Stomach (tissue), 9 donors: ENCODE measurements around the gene RNLS. TPM values are rescaled to one million over a fixed set of nuclear protein-coding genes. Genes with fewer than 3 reads are reported as not detected.
A peak's percentile ranks its signal among the peaks of the same experiment; 100 is the strongest.

Source experiments
- DNase-seq, 2 donors: peaks; one replicate each; pipeline versions ENCODE4 v3.0.0 to v3.0.0-alpha.2; 2013 to 2019
- H3K27ac ChIP-seq, 5 donors: fragments of 200-600 bp in 4 of 5; sonication (generic) in 4 of 5; one replicate each; pipeline ENCODE4 v1.5.1; 2013 to 2019; ENCODE audit warnings: mild to moderate bottlenecking in 1 of 5, moderate library complexity in 1 of 5
- H3K27me3 ChIP-seq, 3 donors: fragments of 200-600 bp; sonication (generic); one replicate each; pipeline ENCODE4 v1.5.1; 2017 to 2019; ENCODE audit warnings: mixed run types in 1 of 3
- H3K36me3 ChIP-seq, 4 donors: fragments of 200-600 bp; sonication (generic); 1 replicate in 3 of 4; 2 replicates in 1 of 4; pipeline ENCODE4 v1.5.1; 2016 to 2019
- H3K4me1 ChIP-seq, 4 donors: fragments of 200-600 bp; sonication (generic); one replicate each; pipeline ENCODE4 v1.5.1; 2016 to 2019
- H3K4me3 ChIP-seq, 4 donors: fragments of 200-600 bp; sonication (generic) in 3 of 4; one replicate each; pipeline ENCODE4 v1.5.1; 2016 to 2019; ENCODE audit warnings: mild to moderate bottlenecking in 1 of 4
- H3K9me3 ChIP-seq, 4 donors: fragments of 200-600 bp; sonication (generic); one replicate each; pipeline ENCODE4 v1.5.1; 2016 to 2019
- CTCF ChIP-seq, 7 experiments: fragments of 450-650 bp in 4 of 7; fragments of 200-600 bp in 3 of 7; sonication (generic) in 3 of 7; IDR thresholded peaks; one replicate each; pipeline ENCODE4 v1.5.1; 2016 to 2019; ENCODE audit warnings: antibody characterized with exemption in 7 of 7, control low read depth in 2 of 7, mild to moderate bottlenecking in 1 of 7
- EP300 ChIP-seq: sonication (generic); formaldehyde crosslinking; IDR thresholded peaks from one replicate; pipeline ENCODE4 v1.6.1; 2017; ENCODE audit warnings: antibody characterized with exemption
- POLR2A ChIP-seq, 4 donors: fragments of 450-650 bp; IDR thresholded peaks; one replicate each; pipeline ENCODE4 v1.6.1; 2016; ENCODE audit warnings: antibody characterized with exemption in 4 of 4, control low read depth in 2 of 4, mild to moderate bottlenecking in 1 of 4, moderate library complexity in 1 of 4
- POLR2AphosphoS5 ChIP-seq, 3 donors: sonication (generic); formaldehyde crosslinking; IDR thresholded peaks; one replicate each; pipeline ENCODE4 v1.6.1; 2016; ENCODE audit warnings: antibody characterized with exemption in 3 of 3
- WGBS, 5 donors: extraction: QIAGEN DNeasy Blood & Tissue Kit in 3 of 5; methylation state at CpG; one replicate each; pipeline versions ENCODE4 v1.1.5 to v1.1.7; 2013 to 2018; 5-methylcytosine and 5-hydroxymethylcytosine counted together
- intact Hi-C: fragments of 100-400 bp; cut with DNase I; formaldehyde crosslinking; loops from one replicate; pipeline ENCODE4 v1.15.1; 2023; ENCODE audit warnings: low total_unique reads
- polyA plus RNA-seq, 3 donors: library from polyadenylated mRNA; stranded (reverse); fragments of 200-250 nt; gene quantifications; one replicate each; pipeline ENCODE4 v1.2.3, GENCODE V29; 2013
- total RNA-seq, 5 donors: library from RNA; depleted of rRNA; stranded (reverse); fragments of >200 nt; gene quantifications; one replicate each; pipeline versions ENCODE4 v1.1.0 to v1.2.3, GENCODE V29; 2014 to 2016
- donor health status: healthy with polysubstance abuse.
- donor health status: Bipolar disorder and iron deficiency.
- donor health status: healthy.

Gene RNLS
- total and polyA plus RNA-seq, 8 donors = 6.7 to 21.5 (median 11.6) TPM; not detected in 2

- no peak for TF ChIP-seq EP300
- TF ChIP-seq POLR2AphosphoS5 (IDR thresholded peaks at IDR 0.05) = no peak
- TF ChIP-seq CTCF (IDR thresholded peaks at IDR 0.05) = no peak
- TF ChIP-seq POLR2A (IDR thresholded peaks at IDR 0.05) = no peak
- no peaks in the 10 kb centered on the region for H3K9me3 ChIP-seq
- intact Hi-C loops = no loop called here
- H3K27me3 ChIP-seq = no peaks in the 10 kb centered on the region
- no peak overlapping the region for H3K27ac ChIP-seq
- no peak overlapping the region for H3K4me3 ChIP-seq
- DNase-seq = no peak
- H3K36me3 ChIP-seq = no peaks in the 10 kb centered on the region
- peaks cover 0 to 34% (median 12%) of the 10 kb centered on the region in 4 donors for H3K4me1 ChIP-seq
Measured at GRCh38 chr10:88528201-88528600, 54.9 kb downstream of the RNLS start.

GRCh38 chr10:88527245-88527644, 55.9 kb downstream of the RNLS start:
- 90 to 100% (median 96%) methylated on average over 1 of the region's 1 CpG for WGBS, 5 donors
- no peak for TF ChIP-seq POLR2AphosphoS5 (IDR thresholded peaks at IDR 0.05)
- TF ChIP-seq EP300 = no peak
- no peak for TF ChIP-seq CTCF (IDR thresholded peaks at IDR 0.05)
- no peak for TF ChIP-seq POLR2A (IDR thresholded peaks at IDR 0.05)

GRCh38 chr10:88526501-88527105, 56.5 kb downstream of the RNLS start:
- H3K36me3 ChIP-seq = no peaks in the 10 kb centered on the region
- intact Hi-C loops = no loop called here
- DNase-seq = no peak
- no peaks in the 10 kb centered on the region for H3K9me3 ChIP-seq
- H3K27ac ChIP-seq = no peak overlapping the region
- H3K4me3 ChIP-seq = no peak overlapping the region
- 78 to 88% (median 79%) methylated on average over 3 of the region's 3 CpGs for WGBS, 5 donors
- no peak for TF ChIP-seq EP300
- no peak for TF ChIP-seq POLR2A (IDR thresholded peaks at IDR 0.05)
- TF ChIP-seq CTCF (IDR thresholded peaks at IDR 0.05) = no peak
- no peak for TF ChIP-seq POLR2AphosphoS5 (IDR thresholded peaks at IDR 0.05)
- H3K27me3 ChIP-seq = no peaks in the 10 kb centered on the region
- H3K4me1 ChIP-seq = peaks cover 0 to 43% (median 21%) of the 10 kb centered on the region in 4 donors

More at GRCh38 chr10:88527245-88527644, 55.9 kb downstream of the RNLS start:
- intact Hi-C loops = no loop called here
- H3K27ac ChIP-seq = no peak overlapping the region
- no peak overlapping the region for H3K4me3 ChIP-seq
- H3K27me3 ChIP-seq = no peaks in the 10 kb centered on the region
- no peak for DNase-seq
- no peaks in the 10 kb centered on the region for H3K36me3 ChIP-seq
- H3K4me1 ChIP-seq = peaks cover 0 to 43% (median 18%) of the 10 kb centered on the region in 4 donors
- H3K9me3 ChIP-seq = no peaks in the 10 kb centered on the region

GRCh38 chr10:88525371-88526069, 57.6 kb downstream of the RNLS start:
- H3K4me3 ChIP-seq = no peak overlapping the region
- intact Hi-C loops = no loop called here
- H3K27ac ChIP-seq = no peak overlapping the region
- no peaks in the 10 kb centered on the region for H3K36me3 ChIP-seq
- no peaks in the 10 kb centered on the region for H3K27me3 ChIP-seq
- H3K9me3 ChIP-seq = no peaks in the 10 kb centered on the region
- DNase-seq = peak; percentile 75 to 76
- H3K4me1 ChIP-seq = peaks cover 0 to 39% (median 21%) of the 10 kb centered on the region in 4 donors
- WGBS, 5 donors = 59 to 72% (median 67%) methylated on average over 3 of the region's 3 CpGs
- TF ChIP-seq CTCF (IDR thresholded peaks at IDR 0.05) = no peak
- TF ChIP-seq POLR2AphosphoS5 (IDR thresholded peaks at IDR 0.05) = no peak
- no peak for TF ChIP-seq POLR2A (IDR thresholded peaks at IDR 0.05)
- no peak for TF ChIP-seq EP300
